ENCODE measurements around the gene GLI3.

Gene GLI3

GRCh38 chr7:42099470-42100155 is 137.4 kb downstream of the GLI3 start:
- DNase-seq, result no peak

- DNase-seq, result no peak
Measured at GRCh38 chr7:42099066-42099465, 137.9 kb downstream of the GLI3 start.

- DNase-seq, result no peak
Measured at GRCh38 chr7:42097752-42098151, 139.3 kb downstream of the GLI3 start.

DNA sequence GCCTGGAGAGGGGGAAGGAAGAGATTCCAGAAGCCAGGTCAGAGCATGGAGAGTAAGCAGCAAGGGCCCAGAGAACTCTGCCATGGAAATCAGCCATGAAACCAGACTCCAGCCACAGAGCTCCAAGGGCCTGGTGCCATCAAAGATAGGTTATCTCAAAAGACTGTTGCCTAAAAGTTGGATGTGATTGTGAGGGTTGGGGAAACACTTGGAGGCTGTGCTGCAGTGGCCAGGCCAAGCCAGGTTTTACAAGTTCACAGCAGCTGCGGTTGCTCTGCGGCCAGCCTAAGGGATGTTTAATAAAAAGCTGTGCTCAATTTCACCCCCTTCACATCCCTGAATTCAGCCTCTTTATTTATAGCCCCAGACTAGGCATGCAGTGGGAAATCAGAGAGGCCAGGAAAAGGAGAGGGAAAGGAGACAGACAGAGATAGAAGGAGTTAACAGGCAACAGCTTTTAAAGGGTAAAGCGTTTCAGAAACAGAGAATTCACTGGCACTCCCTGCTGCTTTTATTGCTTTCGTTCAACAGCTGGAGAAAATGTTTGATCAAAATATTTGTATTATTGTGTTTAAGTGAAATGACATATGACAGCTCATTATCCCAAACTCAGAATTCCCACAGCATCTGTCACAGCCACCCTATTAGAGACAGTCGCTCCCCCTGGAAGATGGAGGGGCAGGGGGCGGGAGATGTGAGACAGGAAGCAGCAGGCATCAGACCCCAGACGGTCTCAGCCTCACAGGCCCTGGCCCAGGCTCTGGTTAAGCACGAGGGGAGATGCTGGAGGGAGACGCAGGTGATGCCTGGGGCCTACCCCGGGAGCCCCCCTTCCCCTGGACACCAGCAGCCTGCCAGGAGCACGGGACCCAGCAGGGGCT is 140.1 kb downstream of the GLI3 start:
- no peak for DNase-seq

GRCh38 chr7:42096268-42096667 is 140.7 kb downstream of the GLI3 start:
- DNase-seq, result no peak

DNA sequence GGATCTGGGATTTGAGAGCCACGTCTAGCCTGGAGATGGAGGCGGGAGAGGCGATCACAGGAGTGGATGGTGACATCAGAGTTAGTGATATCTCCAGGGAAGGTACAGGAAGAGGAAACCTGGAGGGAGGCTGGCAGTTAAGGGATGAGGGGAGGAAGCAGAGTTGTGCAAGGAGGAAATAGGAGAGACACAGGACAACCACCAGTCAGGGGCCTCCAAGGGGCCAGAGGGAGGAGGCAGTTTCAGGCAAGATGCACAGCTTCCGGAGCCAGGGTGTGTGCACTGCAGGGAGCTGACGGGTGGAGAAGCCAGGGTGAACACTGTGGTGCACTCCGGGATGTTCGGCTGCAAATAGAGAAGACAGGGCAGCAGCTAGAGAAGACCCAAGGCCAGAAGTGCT is 141.2 kb downstream of the GLI3 start:
- DNase-seq, result no peak

- DNase-seq, result no peak
Measured at GRCh38 chr7:42093349-42093905, 143.6 kb downstream of the GLI3 start.

GRCh38 chr7:42091461-42092291 is 145.3 kb downstream of the GLI3 start:
- no peak for DNase-seq

GRCh38 chr7:42090806-42091205 is 146.2 kb downstream of the GLI3 start:
- DNase-seq, result no peak

DNA sequence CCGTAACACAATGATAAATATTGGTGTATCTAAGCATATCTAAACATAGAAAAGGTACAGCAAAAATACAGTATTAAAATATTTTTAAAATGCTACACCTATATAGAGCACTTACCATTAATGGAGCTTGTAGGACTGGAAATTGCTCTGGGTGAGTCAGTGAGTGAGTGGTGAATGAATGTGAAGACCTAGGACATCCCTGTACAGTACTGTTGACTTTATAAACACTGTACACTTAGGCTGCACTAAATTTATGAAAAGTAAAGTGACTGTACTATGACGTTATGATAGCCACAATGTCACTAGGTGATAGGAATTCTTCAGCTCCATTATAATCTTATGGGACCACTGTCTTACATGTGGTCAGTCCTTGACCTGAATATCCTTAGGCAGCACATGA is 147.0 kb downstream of the GLI3 start:
- DNase-seq, result no peak

- no peak for DNase-seq
Measured at GRCh38 chr7:42087616-42088015, 149.4 kb downstream of the GLI3 start.

- no peak for DNase-seq
Measured at GRCh38 chr7:42085531-42085930, 151.5 kb downstream of the GLI3 start.

DNA sequence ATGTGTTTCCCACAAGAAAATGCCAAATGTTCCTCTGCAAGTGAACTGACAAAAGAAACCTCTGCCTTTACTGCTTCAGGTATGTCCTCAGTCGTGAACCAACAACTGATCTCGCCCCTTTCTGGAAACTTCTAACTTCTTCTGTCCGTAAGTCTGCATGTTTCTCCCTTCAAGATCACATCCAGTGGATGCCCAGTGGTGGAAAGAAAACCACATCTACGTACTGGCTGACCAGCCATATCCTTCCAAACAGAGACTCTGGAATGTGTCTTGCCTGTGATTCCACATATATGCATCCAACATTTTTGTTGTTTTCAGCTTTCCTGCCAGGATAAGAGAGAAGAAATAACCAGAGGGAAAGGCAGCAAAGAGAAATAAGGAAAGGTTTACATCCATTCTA is 152.7 kb downstream of the GLI3 start:
- no peak for DNase-seq

- DNase-seq, result no peak
Measured at GRCh38 chr7:42083284-42083683, 153.7 kb downstream of the GLI3 start.

DNA sequence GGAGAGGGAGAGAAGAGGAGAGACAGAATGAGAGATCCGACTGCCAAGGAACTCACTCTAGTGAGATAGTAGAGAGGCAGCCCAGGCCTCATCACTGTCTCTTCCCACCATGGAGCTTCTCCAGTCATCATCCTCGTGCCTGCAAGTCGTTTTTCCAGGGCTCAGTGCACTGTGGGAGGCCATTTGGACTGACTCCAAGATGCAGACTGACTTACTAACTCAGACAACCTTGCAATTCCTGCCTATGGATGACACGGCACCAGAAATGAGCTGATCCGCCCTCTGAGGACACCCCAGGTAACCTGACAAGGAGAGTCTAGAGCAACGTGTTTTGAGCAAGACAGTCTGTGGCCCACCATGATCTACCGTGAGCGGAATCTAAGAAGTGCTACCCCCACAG is 154.9 kb downstream of the GLI3 start:
- no peak for DNase-seq

- no peak for DNase-seq
Measured at GRCh38 chr7:42081671-42082070, 155.3 kb downstream of the GLI3 start.

- no peak for DNase-seq
Measured at GRCh38 chr7:42080841-42081586, 156.0 kb downstream of the GLI3 start.

DNA sequence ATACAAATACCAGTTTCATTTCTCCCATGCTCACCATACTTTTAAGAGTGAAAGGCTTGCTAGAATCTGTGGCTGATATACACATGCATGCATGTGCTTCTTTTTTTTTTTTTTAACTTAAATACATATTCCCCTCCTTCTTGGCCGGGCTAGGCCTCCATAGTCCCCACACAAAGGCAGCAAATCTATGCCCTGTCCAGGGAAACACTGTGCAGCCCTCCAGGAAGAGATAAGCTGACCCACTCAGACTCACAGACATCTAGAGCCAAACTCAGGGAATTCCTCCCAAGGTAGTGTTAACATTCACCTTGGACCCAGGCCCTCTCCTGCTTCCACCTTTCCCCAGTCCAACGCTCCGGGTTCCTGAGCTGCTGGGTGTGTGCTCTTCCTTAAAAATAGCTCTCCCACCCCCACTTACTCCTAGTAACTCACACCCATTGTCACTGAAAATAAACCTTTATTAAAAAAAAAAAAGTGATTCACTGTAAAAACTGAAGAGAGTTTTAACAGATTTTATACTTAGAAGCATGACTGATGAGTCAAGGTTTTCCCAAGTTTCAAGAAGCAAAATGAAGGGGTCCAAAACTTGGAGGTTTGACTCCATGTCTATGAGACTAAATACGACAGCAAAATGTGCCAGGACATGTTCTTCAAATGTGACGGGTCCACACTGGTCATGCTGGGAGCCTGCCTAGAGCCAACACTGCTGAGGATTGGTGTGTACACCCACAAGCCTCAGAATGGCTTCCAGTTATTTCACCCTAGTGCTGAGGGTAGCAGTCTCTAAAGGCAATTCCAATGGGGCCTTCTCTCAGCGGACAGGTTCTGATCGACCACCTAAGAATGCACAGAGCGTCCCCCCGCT is 159.5 kb downstream of the GLI3 start:
- no peak for DNase-seq

GRCh38 chr7:42076870-42077269 is 160.1 kb downstream of the GLI3 start:
- DNase-seq, result no peak

- DNase-seq, result no peak
Measured at GRCh38 chr7:42075418-42075817, 161.6 kb downstream of the GLI3 start.

GRCh38 chr7:42074076-42074475 is 162.9 kb downstream of the GLI3 start:
- no peak for DNase-seq
